SU-DHL-6 (cell line): ENCODE results near the gene PDZD2.

ENCODE experiments used
- CTCF ChIP-seq: fragments of 200-600 bp; sonication (generic); IDR thresholded peaks from one replicate; pipeline ENCODE4 v1.5.1; 2017; ENCODE audit warnings: antibody characterized with exemption, mild to moderate bottlenecking, low read length, moderate library complexity; ENCODE audit not compliant: insufficient read depth, poor library complexity, severe bottlenecking
- EZH2phosphoT487 ChIP-seq: fragments of 200-600 bp; sonication (generic), shearing (Covaris generic); conservative IDR thresholded peaks from 2 replicates; pipeline ENCODE4 v1.6.1; 2018; ENCODE audit warnings: mild to moderate bottlenecking, antibody characterized with exemption, low read length, moderate library complexity, mixed read lengths

GRCh38 chr5:31884896-31885295 lies 246.0 kb downstream of the PDZD2 start:
- TF ChIP-seq CTCF (no peak), EZH2phosphoT487 (no peak)
